HepG2 (cell line): ENCODE results near the gene ZSCAN26. TPM values are rescaled to one million over a fixed set of nuclear protein-coding genes. Genes with fewer than 3 reads are reported as not detected.

ENCODE experiments used
- AKAP8 ChIP-seq: sonication (generic); formaldehyde crosslinking; IDR thresholded peaks from 2 replicates; pipeline ENCODE4 v1.5.1; 2020; ENCODE audit warnings: mild to moderate bottlenecking, missing genetic modification reagents
- GZF1 ChIP-seq: sonication (generic); formaldehyde crosslinking; IDR thresholded peaks from 2 replicates; pipeline ENCODE4 v1.5.1; 2020; ENCODE audit warnings: mild to moderate bottlenecking, missing genetic modification reagents
- HIC2 ChIP-seq: sonication (generic); formaldehyde crosslinking; IDR thresholded peaks from 2 replicates; pipeline ENCODE4 v1.9.0; 2022; ENCODE audit warnings: low read depth, missing genetic modification reagents
- JDP2 ChIP-seq: sonication (generic); formaldehyde crosslinking; IDR thresholded peaks from 2 replicates; pipeline ENCODE4 v1.8.1; 2022; ENCODE audit warnings: missing genetic modification reagents, borderline replicate concordance
- PITX1 ChIP-seq: sonication (generic); formaldehyde crosslinking; IDR thresholded peaks from 2 replicates; pipeline ENCODE4 v1.5.1; 2020; ENCODE audit warnings: mild to moderate bottlenecking, missing genetic modification reagents
- RCOR2 ChIP-seq: IDR thresholded peaks from 2 replicates; pipeline ENCODE4 v1.6.1; 2016; ENCODE audit warnings: missing biosample characterization, missing genetic modification reagents
- ZHX2 ChIP-seq, 2 experiments: sonication (generic) in 1 of 2; formaldehyde crosslinking in 1 of 2; IDR thresholded peaks; 2 replicates each; pipeline versions ENCODE4 v1.6.1 to v1.9.0; 2014 to 2022; ENCODE audit warnings: antibody characterized with exemption in 1 of 2, borderline replicate concordance in 1 of 2, inconsistent platforms in 1 of 2, low read depth in 1 of 2, missing genetic modification reagents in 1 of 2
- ZNF44 ChIP-seq: sonication (generic); formaldehyde crosslinking; IDR thresholded peaks from 2 replicates; pipeline ENCODE4 v1.5.1; 2020; ENCODE audit warnings: mild to moderate bottlenecking, missing genetic modification reagents
- ZNF547 ChIP-seq: sonication (generic); formaldehyde crosslinking; IDR thresholded peaks from 2 replicates; pipeline ENCODE4 v1.5.1; 2020; ENCODE audit warnings: mild to moderate bottlenecking, missing genetic modification reagents
- polyA plus RNA-seq, 8 experiments: library from polyadenylated mRNA; depleted of rRNA in 3 of 8; stranded (reverse) in 7 of 8; unstranded in 1 of 8; fragments of >200 nt; fragmentation: Illumina TruSeq in 4 of 8; extraction: Trizol in 4 of 8; gene quantifications; 2 replicates each; pipeline versions ENCODE4 v1.2.1 to v1.2.3, GENCODE V29; 2011 to 2016; ENCODE audit warnings: low read depth in 4 of 8, missing spikeins in 1 of 8, mixed read lengths in 1 of 8; ENCODE audit not compliant: insufficient read depth in 1 of 8
- total RNA-seq, 5 experiments: library from RNA; depleted of rRNA; stranded (reverse); fragments of >200 nt; fragmentation: Illumina TruSeq; extraction: Trizol; gene quantifications; 2 replicates each; pipeline ENCODE4 v1.2.3, GENCODE V29; 2016; ENCODE audit warnings: low read depth in 1 of 5
- TF ChIP-seq, protein P1 (sequence below): sonication (generic); formaldehyde crosslinking; conservative IDR thresholded peaks from 2 replicates; pipeline ENCODE4 v1.5.0; 2020; ENCODE audit warnings: missing genetic modification reagents
- TF ChIP-seq, protein P2 (sequence below): sonication (generic); formaldehyde crosslinking; IDR thresholded peaks from 2 replicates; pipeline ENCODE4 v1.4.0; 2020; ENCODE audit warnings: mild to moderate bottlenecking, missing genetic modification reagents
- TF ChIP-seq, protein P3 (sequence below): sonication (generic); formaldehyde crosslinking; IDR thresholded peaks from 2 replicates; pipeline ENCODE4 v1.4.0; 2020; ENCODE audit warnings: missing genetic modification reagents

ZSCAN26 gene
- total and polyA plus RNA-seq, 2 of the 13 experiments (the other 11 are each of a cell fraction or from before 2014, with no cell fraction given) = 12.0 to 15.6 TPM

DNA sequence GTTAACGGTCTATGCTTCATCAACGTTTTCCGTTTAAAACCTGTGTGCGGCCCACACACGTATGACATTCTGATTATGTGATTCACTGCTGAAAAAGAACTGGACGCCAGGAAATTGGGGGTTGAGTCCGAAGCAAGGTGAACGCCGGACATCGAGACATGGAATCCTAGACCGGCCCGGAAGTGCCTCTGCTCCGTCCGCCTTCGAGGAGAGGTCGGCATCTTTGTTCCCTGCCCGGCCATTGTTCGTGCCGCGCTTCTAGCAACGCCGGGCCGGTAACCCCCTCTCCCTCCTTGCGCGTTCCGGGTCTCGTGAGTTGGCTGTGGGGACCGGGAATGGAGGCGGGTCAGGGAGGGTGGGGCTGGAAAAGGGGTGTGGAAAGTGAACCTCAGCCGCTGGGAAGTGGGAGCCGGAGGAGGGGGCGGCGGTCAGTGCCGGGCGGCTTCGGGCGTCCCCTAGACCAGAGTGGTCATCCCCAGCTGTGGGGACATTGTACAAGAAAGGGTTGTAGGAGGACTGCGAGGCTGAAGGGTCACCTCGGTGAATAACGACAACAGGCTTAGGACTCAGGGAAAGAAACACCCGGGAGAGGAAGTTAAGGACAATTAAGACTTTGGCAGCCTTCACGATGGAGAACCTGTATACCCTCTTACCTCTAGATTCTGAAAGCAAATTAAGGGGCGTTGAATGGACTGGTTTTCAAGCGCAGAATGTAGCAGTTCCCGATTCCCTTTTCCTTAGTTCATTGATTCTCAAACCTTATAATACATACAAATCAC, 41.7 kb upstream of the ZSCAN26 start, which contains the start of gene ZSCAN9 (continued):
- peak; percentile 85 for TF ChIP-seq ZHX2 (IDR thresholded peaks at IDR 0.05; ENCODE audit: low read depth)
- no peak for TF ChIP-seq ZHX2 (CRISPR knock-in tag; IDR thresholded peaks at IDR 0.05; ENCODE audit: borderline replicate concordance)
- TF ChIP-seq, protein P1, sequence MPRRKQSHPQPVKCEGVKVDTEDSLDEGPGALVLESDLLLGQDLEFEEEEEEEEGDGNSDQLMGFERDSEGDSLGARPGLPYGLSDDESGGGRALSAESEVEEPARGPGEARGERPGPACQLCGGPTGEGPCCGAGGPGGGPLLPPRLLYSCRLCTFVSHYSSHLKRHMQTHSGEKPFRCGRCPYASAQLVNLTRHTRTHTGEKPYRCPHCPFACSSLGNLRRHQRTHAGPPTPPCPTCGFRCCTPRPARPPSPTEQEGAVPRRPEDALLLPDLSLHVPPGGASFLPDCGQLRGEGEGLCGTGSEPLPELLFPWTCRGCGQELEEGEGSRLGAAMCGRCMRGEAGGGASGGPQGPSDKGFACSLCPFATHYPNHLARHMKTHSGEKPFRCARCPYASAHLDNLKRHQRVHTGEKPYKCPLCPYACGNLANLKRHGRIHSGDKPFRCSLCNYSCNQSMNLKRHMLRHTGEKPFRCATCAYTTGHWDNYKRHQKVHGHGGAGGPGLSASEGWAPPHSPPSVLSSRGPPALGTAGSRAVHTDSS (CRISPR knock-in tag) = no peak
- TF ChIP-seq, protein P2, sequence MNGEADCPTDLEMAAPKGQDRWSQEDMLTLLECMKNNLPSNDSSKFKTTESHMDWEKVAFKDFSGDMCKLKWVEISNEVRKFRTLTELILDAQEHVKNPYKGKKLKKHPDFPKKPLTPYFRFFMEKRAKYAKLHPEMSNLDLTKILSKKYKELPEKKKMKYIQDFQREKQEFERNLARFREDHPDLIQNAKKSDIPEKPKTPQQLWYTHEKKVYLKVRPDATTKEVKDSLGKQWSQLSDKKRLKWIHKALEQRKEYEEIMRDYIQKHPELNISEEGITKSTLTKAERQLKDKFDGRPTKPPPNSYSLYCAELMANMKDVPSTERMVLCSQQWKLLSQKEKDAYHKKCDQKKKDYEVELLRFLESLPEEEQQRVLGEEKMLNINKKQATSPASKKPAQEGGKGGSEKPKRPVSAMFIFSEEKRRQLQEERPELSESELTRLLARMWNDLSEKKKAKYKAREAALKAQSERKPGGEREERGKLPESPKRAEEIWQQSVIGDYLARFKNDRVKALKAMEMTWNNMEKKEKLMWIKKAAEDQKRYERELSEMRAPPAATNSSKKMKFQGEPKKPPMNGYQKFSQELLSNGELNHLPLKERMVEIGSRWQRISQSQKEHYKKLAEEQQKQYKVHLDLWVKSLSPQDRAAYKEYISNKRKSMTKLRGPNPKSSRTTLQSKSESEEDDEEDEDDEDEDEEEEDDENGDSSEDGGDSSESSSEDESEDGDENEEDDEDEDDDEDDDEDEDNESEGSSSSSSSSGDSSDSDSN (CRISPR knock-in tag) = peak; percentile 97
- TF ChIP-seq, protein P3, sequence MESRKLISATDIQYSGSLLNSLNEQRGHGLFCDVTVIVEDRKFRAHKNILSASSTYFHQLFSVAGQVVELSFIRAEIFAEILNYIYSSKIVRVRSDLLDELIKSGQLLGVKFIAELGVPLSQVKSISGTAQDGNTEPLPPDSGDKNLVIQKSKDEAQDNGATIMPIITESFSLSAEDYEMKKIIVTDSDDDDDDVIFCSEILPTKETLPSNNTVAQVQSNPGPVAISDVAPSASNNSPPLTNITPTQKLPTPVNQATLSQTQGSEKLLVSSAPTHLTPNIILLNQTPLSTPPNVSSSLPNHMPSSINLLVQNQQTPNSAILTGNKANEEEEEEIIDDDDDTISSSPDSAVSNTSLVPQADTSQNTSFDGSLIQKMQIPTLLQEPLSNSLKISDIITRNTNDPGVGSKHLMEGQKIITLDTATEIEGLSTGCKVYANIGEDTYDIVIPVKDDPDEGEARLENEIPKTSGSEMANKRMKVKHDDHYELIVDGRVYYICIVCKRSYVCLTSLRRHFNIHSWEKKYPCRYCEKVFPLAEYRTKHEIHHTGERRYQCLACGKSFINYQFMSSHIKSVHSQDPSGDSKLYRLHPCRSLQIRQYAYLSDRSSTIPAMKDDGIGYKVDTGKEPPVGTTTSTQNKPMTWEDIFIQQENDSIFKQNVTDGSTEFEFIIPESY (CRISPR knock-in tag) = peak; percentile 41; the same call in 1 of the 2 replicates
- peak; percentile 78; the same call in 1 of the 2 replicates for TF ChIP-seq PITX1 (CRISPR knock-in tag)
- TF ChIP-seq HIC2 (CRISPR knock-in tag) = 0 out of 2 replicates have a peak, but pooled peaks have one; percentile 13
- no peak; the same call in 1 of the 2 replicates for TF ChIP-seq RCOR2
- TF ChIP-seq JDP2 (CRISPR knock-in tag) = no peak
- TF ChIP-seq ZNF547 = peak; percentile 77
- peak; percentile 60; the same call in 1 of the 2 replicates for TF ChIP-seq AKAP8
- peak; percentile 53; the same call in 1 of the 2 replicates for TF ChIP-seq ZNF44 (CRISPR knock-in tag)
- TF ChIP-seq GZF1 (CRISPR knock-in tag) = peak; percentile 82; the same call in 1 of the 2 replicates
